Measurements from ENCODE around the gene DPP7. TPM values are rescaled to one million over a fixed set of nuclear protein-coding genes. Genes with fewer than 3 reads are reported as not detected.
A peak's percentile ranks its signal among the peaks of the same experiment; 100 is the strongest.
"Not testable (repeated sequence)": the region's sequence is repeated elsewhere in the genome, so short reads cannot be mapped to it uniquely, and the experiment has no call there.

DPP7 gene
- total RNA-seq, 1 donor from 2014 or later: 259 TPM

- Mint-ChIP-seq H3K9me3 (no peaks in the 10 kb centered on the region), H3K4me1 (peaks cover 69% of the 10 kb centered on the region), H3K4me3 (peak overlapping the region; percentile 39), H3K36me3 (ENCODE audit: low read depth) (no peaks in the 10 kb centered on the region), H3K27ac (peak overlapping the region; percentile 88), H3K27me3 (no peaks in the 10 kb centered on the region)
- TF ChIP-seq CTCF (IDR thresholded peaks at IDR 0.05): no peak
- ChIA-PET POLR2A (interaction anchor here (0.6 to 1.8 kb wide), 10 partner anchors 10 to 117 kb away, joined by 3 to 29 read pairs (median 6); partner anchors contain the start of genes MAN1B1, SAPCD2 and TUBB4B), CTCF (no interaction called here)
- ATAC-seq (ENCODE audit: low read depth): no peak
- intact Hi-C loops (cut with micrococcal nuclease): loop anchor here (10.0 kb wide), 1 partner anchor 79 kb away; the partner anchor contains the start of gene NPDC1
- no peak for DNase-seq
Observed at GRCh38 chr9:137123468-137123837, 8.9 kb upstream of the DPP7 start.

GRCh38 chr9:137122796-137123467, 8.4 kb upstream of the DPP7 start:
- CTCF ChIA-PET: interaction anchor here (1.2 kb wide), 1 partner anchor 104 kb away, joined by 5 read pairs; the partner anchor contains the start of gene RNF224
- peak; percentile 6 for ATAC-seq (ENCODE audit: low read depth)
- not testable (repeated sequence) for DNase-seq; H3K9me3 Mint-ChIP-seq; H3K27me3 Mint-ChIP-seq; H3K36me3 Mint-ChIP-seq (ENCODE audit: low read depth)
- peaks cover 64% of the 10 kb centered on the region for H3K4me1 Mint-ChIP-seq
- intact Hi-C loops (cut with micrococcal nuclease): loop anchor here (10.0 kb wide), 1 partner anchor 78 kb away; the partner anchor contains the start of gene NPDC1
- peak overlapping the region; percentile 69 for H3K4me3 Mint-ChIP-seq
- POLR2A ChIA-PET: interaction anchor here (0.6 to 1.8 kb wide), 13 partner anchors 14 to 781 kb away, joined by 3 to 29 read pairs (median 5); partner anchors contain the start of genes MAN1B1, RNF224, SAPCD2 and SSNA1
- H3K27ac Mint-ChIP-seq: peak overlapping the region; percentile 88

- not testable (repeated sequence) for DNase-seq; H3K36me3 Mint-ChIP-seq (ENCODE audit: low read depth); H3K27me3 Mint-ChIP-seq; H3K9me3 Mint-ChIP-seq
- peaks cover 59% of the 10 kb centered on the region for H3K4me1 Mint-ChIP-seq
- H3K27ac Mint-ChIP-seq: peak overlapping the region; percentile 88
- ChIA-PET POLR2A (interaction anchor here (0.7 to 1.8 kb wide), 10 partner anchors 29 to 155 kb away, joined by 3 to 29 read pairs (median 5); partner anchors contain the start of genes MAN1B1, RNF224, SAPCD2 and SSNA1), CTCF (interaction anchor here (1.2 to 2.7 kb wide), 2 partner anchors 105 kb away, joined by 5 to 10 read pairs; partner anchors contain the start of gene RNF224)
- ATAC-seq (ENCODE audit: low read depth): peak; percentile 64
- intact Hi-C loops (cut with micrococcal nuclease): loop anchor here (10.0 kb wide), 1 partner anchor 77 kb away; the partner anchor contains the start of gene NPDC1
- H3K4me3 Mint-ChIP-seq: peak overlapping the region; percentile 69
Observed at GRCh38 chr9:137121927-137122795, 7.6 kb upstream of the DPP7 start.

GRCh38 chr9:137118092-137118603, 3.6 kb upstream of the DPP7 start:
- POLR2A ChIA-PET: interaction anchor here (0.7 to 2.2 kb wide), 9 partner anchors 11 to 433 kb away, joined by 3 to 9 read pairs (median 4); partner anchors contain the start of genes MAN1B1, NRARP, RNF224 and TUBB4B
- intact Hi-C loops (cut with micrococcal nuclease): loop anchor here (1.0 to 2.0 kb wide), 7 partner anchors 11 to 118 kb away; partner anchors contain the start of genes ANAPC2, MAN1B1, RNF224 and SSNA1
- DNase-seq; H3K27me3 Mint-ChIP-seq; H3K27ac Mint-ChIP-seq; H3K9me3 Mint-ChIP-seq; ATAC-seq (ENCODE audit: low read depth); H3K36me3 Mint-ChIP-seq (ENCODE audit: low read depth); H3K4me3 Mint-ChIP-seq: not testable (repeated sequence)
- CTCF ChIA-PET: interaction anchor here (0.9 to 2.4 kb wide), 6 partner anchors 11 to 118 kb away, joined by 3 to 11 read pairs (median 4); partner anchors contain the start of genes MAN1B1 and RNF224
- peaks cover 44% of the 10 kb centered on the region for H3K4me1 Mint-ChIP-seq

- no peak for DNase-seq
- H3K36me3 Mint-ChIP-seq (ENCODE audit: low read depth): peaks cover 5% of the 10 kb centered on the region
- POLR2A ChIA-PET: interaction anchor here (1.6 to 2.2 kb wide), 3 partner anchors 12 to 123 kb away, joined by 3 to 9 read pairs (median 9); partner anchors contain the start of gene TUBB4B
- no peaks in the 10 kb centered on the region for H3K9me3 Mint-ChIP-seq
- H3K4me1 Mint-ChIP-seq: peaks cover 41% of the 10 kb centered on the region
- no peak for ATAC-seq (ENCODE audit: low read depth)
- no peak overlapping the region for H3K27ac Mint-ChIP-seq
- no peaks in the 10 kb centered on the region for H3K27me3 Mint-ChIP-seq
- CTCF ChIA-PET: interaction anchor here (1.6 to 2.4 kb wide), 3 partner anchors 22 to 119 kb away, joined by 5 to 11 read pairs (median 8); partner anchors contain the start of gene RNF224
- H3K4me3 Mint-ChIP-seq: no peak overlapping the region
- TF ChIP-seq CTCF (IDR thresholded peaks at IDR 0.05): no peak
- intact Hi-C loops (cut with micrococcal nuclease): no loop called here
Observed at GRCh38 chr9:137117269-137117731, 2.8 kb upstream of the DPP7 start.

GRCh38 chr9:137116728-137117127, 2.2 kb upstream of the DPP7 start:
- intact Hi-C loops (cut with micrococcal nuclease): no loop called here
- no peak overlapping the region for H3K27ac Mint-ChIP-seq

More at GRCh38 chr9:137116728-137117127, 2.2 kb upstream of the DPP7 start:
- H3K9me3 Mint-ChIP-seq: no peaks in the 10 kb centered on the region
- ATAC-seq (ENCODE audit: low read depth) (no peak), DNase-seq (no peak)
- H3K36me3 Mint-ChIP-seq (ENCODE audit: low read depth): peaks cover 5% of the 10 kb centered on the region
- POLR2A ChIA-PET: interaction anchor here (2.2 to 3.6 kb wide), 2 partner anchors 124 kb away, joined by 9 to 22 read pairs; partner anchors contain the start of gene TUBB4B
- H3K4me3 Mint-ChIP-seq: no peak overlapping the region
- no peak for TF ChIP-seq CTCF (IDR thresholded peaks at IDR 0.05)
- no peaks in the 10 kb centered on the region for H3K27me3 Mint-ChIP-seq
- H3K4me1 Mint-ChIP-seq: peaks cover 35% of the 10 kb centered on the region
- CTCF ChIA-PET: interaction anchor here (2.4 kb wide), 1 partner anchor 110 kb away, joined by 11 read pairs; the partner anchor contains the start of gene RNF224
